Measurements from ENCODE around the gene STON1. TPM values are rescaled to one million over a fixed set of nuclear protein-coding genes. Genes with fewer than 3 reads are reported as not detected.
"Not testable (repeated sequence)": the region's sequence is repeated elsewhere in the genome, so short reads cannot be mapped to it uniquely, and the experiment has no call there.

Gene STON1
- total RNA-seq, 1 donor from 2014 or later, result 48.1 TPM

DNA sequence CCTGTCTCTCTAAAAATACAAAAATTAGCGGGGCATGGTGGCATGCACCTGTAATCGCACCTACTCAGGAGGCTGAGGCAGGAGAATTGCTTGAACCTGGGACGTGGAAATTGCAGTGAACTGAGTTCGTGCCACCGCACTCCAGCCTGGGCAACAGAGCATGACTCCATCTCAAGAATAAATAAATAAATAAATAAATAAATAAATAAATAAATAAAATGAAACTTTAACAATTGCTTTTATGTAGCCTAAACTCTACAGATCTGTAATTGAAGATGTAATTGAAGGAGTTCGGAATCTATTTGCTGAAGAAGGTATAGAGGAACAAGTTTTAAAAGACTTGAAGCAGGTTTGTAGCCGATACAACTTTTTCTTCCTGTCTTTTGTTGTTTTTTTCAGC lies 90.7 kb downstream of the STON1 start:
- intact Hi-C loops (cut with DNase I), result no loop called here
- H3K27ac ChIP-seq, result no peak overlapping the region
- TF ChIP-seq, protein P1, sequence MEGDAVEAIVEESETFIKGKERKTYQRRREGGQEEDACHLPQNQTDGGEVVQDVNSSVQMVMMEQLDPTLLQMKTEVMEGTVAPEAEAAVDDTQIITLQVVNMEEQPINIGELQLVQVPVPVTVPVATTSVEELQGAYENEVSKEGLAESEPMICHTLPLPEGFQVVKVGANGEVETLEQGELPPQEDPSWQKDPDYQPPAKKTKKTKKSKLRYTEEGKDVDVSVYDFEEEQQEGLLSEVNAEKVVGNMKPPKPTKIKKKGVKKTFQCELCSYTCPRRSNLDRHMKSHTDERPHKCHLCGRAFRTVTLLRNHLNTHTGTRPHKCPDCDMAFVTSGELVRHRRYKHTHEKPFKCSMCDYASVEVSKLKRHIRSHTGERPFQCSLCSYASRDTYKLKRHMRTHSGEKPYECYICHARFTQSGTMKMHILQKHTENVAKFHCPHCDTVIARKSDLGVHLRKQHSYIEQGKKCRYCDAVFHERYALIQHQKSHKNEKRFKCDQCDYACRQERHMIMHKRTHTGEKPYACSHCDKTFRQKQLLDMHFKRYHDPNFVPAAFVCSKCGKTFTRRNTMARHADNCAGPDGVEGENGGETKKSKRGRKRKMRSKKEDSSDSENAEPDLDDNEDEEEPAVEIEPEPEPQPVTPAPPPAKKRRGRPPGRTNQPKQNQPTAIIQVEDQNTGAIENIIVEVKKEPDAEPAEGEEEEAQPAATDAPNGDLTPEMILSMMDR (IDR thresholded peaks at IDR 0.05), result no peak
- no peak for TF ChIP-seq POLR2A (IDR thresholded peaks at IDR 0.05)
- TF ChIP-seq POLR2AphosphoS5 (IDR thresholded peaks at IDR 0.05; ENCODE audit: insufficient read depth in 1 of 2, low read depth in 1 of 2), result no peak
- no peaks in the 10 kb centered on the region for H3K4me1 ChIP-seq
- H3K4me3 ChIP-seq, result no peak overlapping the region
- no peaks in the 10 kb centered on the region for H3K27me3 ChIP-seq
- no peak for DNase-seq (ENCODE audit: extremely low spot score in 2 of 2)
- H3K9me3 ChIP-seq, result no peaks in the 10 kb centered on the region
- no peaks in the 10 kb centered on the region for H3K36me3 ChIP-seq

DNA sequence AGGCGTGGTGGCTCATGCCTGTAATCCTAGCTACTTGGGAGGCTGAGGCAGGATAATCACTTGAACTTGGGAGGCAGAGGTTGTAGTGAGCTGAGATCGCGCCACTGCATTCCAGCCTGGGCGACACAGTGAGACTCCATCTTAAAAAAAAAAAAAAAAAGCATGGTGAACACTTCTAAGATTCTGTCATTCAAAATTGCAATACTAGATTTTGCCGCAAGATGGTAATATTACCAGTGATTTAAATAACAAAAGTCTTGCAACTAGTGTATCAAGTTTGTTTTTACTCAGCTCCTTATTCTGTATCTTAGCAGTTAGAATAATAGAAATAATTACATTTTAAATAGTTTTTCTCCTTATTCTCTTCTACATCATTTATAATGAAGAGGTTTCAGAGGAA lies 92.7 kb downstream of the STON1 start:
- H3K4me1 ChIP-seq; H3K36me3 ChIP-seq; H3K9me3 ChIP-seq; intact Hi-C loops (cut with DNase I); H3K27ac ChIP-seq; H3K4me3 ChIP-seq; DNase-seq (ENCODE audit: extremely low spot score in 2 of 2); H3K27me3 ChIP-seq: not testable (repeated sequence)

DNA sequence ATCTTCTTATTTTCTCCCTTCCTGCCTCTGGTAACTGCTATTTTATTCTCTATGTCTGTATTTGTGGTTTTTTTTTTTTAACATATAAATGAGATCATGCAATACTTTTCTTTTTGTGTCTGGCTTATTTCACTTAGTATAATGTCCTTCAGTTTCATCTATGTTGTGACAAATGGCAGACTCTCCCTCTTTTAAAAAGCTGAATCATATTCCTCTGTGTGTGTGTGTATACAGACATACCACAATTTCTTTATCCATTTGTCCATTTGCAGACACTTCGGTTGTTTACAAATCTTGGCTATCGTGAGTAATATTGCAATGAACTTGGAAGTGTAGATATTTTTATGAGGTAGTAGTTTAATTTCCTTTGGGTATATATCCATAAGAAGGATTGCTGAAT lies 94.7 kb downstream of the STON1 start:
- DNase-seq (ENCODE audit: extremely low spot score in 2 of 2), result no peak
- intact Hi-C loops (cut with DNase I), result no loop called here
- TF ChIP-seq, protein P1 (IDR thresholded peaks at IDR 0.05), result no peak
- no peak for TF ChIP-seq POLR2AphosphoS5 (IDR thresholded peaks at IDR 0.05; ENCODE audit: insufficient read depth in 1 of 2, low read depth in 1 of 2)
- TF ChIP-seq POLR2A (IDR thresholded peaks at IDR 0.05), result no peak
- Histone ChIP-seq H3K9me3 (no peaks in the 10 kb centered on the region), H3K27me3 (no peaks in the 10 kb centered on the region), H3K4me1 (no peaks in the 10 kb centered on the region), H3K4me3 (no peak overlapping the region), H3K27ac (no peak overlapping the region), H3K36me3 (no peaks in the 10 kb centered on the region)

DNA sequence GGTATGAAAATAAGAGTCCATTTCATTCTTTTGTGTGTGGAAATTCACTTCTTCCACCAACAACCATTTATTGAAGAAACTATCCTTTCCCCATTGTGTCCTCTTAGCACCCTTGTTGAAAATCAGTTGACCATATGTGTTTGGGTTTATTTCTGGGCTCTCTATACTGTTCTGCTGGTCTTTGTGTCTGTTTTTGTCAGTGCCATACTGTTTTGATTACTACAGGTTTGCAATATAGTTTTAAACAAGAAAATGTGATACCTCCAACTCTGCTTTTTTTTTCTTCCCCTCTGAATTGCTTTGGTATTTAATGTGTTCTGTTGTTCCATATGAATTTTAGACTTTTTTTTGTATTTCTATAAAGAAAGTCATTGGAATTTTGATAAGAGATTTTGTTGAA lies 96.1 kb downstream of the STON1 start:
- Histone ChIP-seq H3K27me3 (no peaks in the 10 kb centered on the region), H3K4me3 (no peak overlapping the region), H3K4me1 (no peaks in the 10 kb centered on the region), H3K27ac (no peak overlapping the region), H3K36me3 (no peaks in the 10 kb centered on the region), H3K9me3 (no peaks in the 10 kb centered on the region)
- TF ChIP-seq POLR2AphosphoS5 (IDR thresholded peaks at IDR 0.05; ENCODE audit: insufficient read depth in 1 of 2, low read depth in 1 of 2) (no peak), POLR2A (IDR thresholded peaks at IDR 0.05) (no peak)
- TF ChIP-seq, protein P1 (IDR thresholded peaks at IDR 0.05), result no peak
- DNase-seq (ENCODE audit: extremely low spot score in 2 of 2), result no peak
- intact Hi-C loops (cut with DNase I), result no loop called here

DNA sequence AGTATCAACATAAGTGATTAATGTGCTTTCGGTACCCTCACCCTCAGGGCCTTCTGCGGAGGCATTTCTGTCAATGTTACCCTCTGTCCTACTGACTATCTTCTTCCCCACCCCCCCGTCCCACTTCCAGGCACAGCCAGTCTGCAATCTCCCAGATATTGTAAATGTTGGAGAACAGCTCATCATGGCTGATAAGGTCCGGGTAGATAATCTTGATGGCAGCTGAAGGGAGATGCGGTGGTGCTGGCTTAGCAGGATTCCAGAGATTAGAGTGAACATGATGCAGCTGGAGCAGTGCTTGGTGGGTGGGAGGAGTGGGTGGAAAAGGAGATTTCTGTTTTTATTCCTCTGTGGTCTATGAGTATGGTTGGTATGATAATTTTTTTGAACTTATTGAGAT lies 103.2 kb downstream of the STON1 start:
- intact Hi-C loops (cut with DNase I), result no loop called here
- TF ChIP-seq, protein P1 (IDR thresholded peaks at IDR 0.05), result no peak
- TF ChIP-seq POLR2AphosphoS5 (IDR thresholded peaks at IDR 0.05; ENCODE audit: insufficient read depth in 1 of 2, low read depth in 1 of 2), result no peak
- TF ChIP-seq POLR2A (IDR thresholded peaks at IDR 0.05), result no peak
- no peak for DNase-seq (ENCODE audit: extremely low spot score in 2 of 2)

DNA sequence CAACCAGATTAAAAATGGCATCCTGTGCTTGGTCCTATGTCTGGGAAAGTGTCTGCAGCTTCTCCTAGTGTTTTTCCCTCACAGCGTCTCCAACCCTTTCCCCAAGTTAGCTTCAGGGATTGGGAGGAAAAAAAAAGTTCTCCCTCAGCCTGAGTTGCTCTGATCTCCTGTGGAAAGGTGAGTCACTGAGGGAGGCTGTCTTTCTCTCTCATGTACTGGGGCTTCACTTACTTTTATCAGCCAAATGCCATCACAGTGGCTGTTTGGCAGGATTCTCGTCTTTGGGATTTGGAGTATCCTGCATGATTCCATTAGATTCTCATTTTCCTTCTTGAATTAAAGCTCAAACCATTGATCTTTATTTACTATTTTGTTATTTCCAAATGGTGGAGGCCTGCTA lies 105.8 kb downstream of the STON1 start:
- Histone ChIP-seq H3K9me3 (no peaks in the 10 kb centered on the region), H3K36me3 (no peaks in the 10 kb centered on the region), H3K27ac (no peak overlapping the region), H3K4me3 (no peak overlapping the region), H3K4me1 (no peaks in the 10 kb centered on the region), H3K27me3 (no peaks in the 10 kb centered on the region)
- no peak for TF ChIP-seq POLR2AphosphoS5 (IDR thresholded peaks at IDR 0.05; ENCODE audit: insufficient read depth in 1 of 2, low read depth in 1 of 2)
- TF ChIP-seq, protein P1 (IDR thresholded peaks at IDR 0.05), result no peak
- no peak for TF ChIP-seq POLR2A (IDR thresholded peaks at IDR 0.05)
- DNase-seq (ENCODE audit: extremely low spot score in 2 of 2), result no peak
- intact Hi-C loops (cut with DNase I), result no loop called here

More for the DNA sequence above, 103.2 kb downstream of the STON1 start:
- H3K9me3 ChIP-seq, result no peaks in the 10 kb centered on the region
- no peaks in the 10 kb centered on the region for H3K27me3 ChIP-seq
- H3K27ac ChIP-seq, result no peak overlapping the region
- H3K36me3 ChIP-seq, result no peaks in the 10 kb centered on the region
- H3K4me3 ChIP-seq, result no peak overlapping the region
- no peaks in the 10 kb centered on the region for H3K4me1 ChIP-seq

All from vagina (tissue), 2 donors.